Measurements from ENCODE around the gene CFAP65. TPM values are rescaled to one million over a fixed set of nuclear protein-coding genes. Genes with fewer than 3 reads are reported as not detected.

Gene CFAP65
- total RNA-seq, 4 donors from 2014 or later: not detected

GRCh38 chr2:219045937-219046550 lies 4.7 kb upstream of the CFAP65 start:
- no peak for DNase-seq (ENCODE audit: extremely low spot score)
- 3% methylated on average over 6 of the region's 6 CpGs for WGBS
- Histone ChIP-seq H3K27ac (replicated peaks in 1 of 4) (no peak overlapping the region), H3K4me1 (peaks cover 0 to 5% (median 4%) of the 10 kb centered on the region in 4 donors), H3K9me3 (no peaks in the 10 kb centered on the region), H3K27me3 (peaks cover 0 to 96% (median 7%) of the 10 kb centered on the region in 4 donors), H3K36me3 (no peaks in the 10 kb centered on the region), H3K4me3 (no peak overlapping the region)
- no peak for TF ChIP-seq EP300 (IDR thresholded peaks at IDR 0.05)
- TF ChIP-seq, protein P1, sequence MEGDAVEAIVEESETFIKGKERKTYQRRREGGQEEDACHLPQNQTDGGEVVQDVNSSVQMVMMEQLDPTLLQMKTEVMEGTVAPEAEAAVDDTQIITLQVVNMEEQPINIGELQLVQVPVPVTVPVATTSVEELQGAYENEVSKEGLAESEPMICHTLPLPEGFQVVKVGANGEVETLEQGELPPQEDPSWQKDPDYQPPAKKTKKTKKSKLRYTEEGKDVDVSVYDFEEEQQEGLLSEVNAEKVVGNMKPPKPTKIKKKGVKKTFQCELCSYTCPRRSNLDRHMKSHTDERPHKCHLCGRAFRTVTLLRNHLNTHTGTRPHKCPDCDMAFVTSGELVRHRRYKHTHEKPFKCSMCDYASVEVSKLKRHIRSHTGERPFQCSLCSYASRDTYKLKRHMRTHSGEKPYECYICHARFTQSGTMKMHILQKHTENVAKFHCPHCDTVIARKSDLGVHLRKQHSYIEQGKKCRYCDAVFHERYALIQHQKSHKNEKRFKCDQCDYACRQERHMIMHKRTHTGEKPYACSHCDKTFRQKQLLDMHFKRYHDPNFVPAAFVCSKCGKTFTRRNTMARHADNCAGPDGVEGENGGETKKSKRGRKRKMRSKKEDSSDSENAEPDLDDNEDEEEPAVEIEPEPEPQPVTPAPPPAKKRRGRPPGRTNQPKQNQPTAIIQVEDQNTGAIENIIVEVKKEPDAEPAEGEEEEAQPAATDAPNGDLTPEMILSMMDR (IDR thresholded peaks at IDR 0.05): no peak
- TF ChIP-seq POLR2A (IDR thresholded peaks at IDR 0.05; ENCODE audit: low read depth): no peak
- no peak for TF ChIP-seq POLR2AphosphoS5 (IDR thresholded peaks at IDR 0.05)
- intact Hi-C loops (cut with DNase I): no loop called here

GRCh38 chr2:219042750-219043149 lies 1.4 kb upstream of the CFAP65 start:
- TF ChIP-seq EP300 (IDR thresholded peaks at IDR 0.05) (no peak), POLR2AphosphoS5 (IDR thresholded peaks at IDR 0.05) (no peak), POLR2A (IDR thresholded peaks at IDR 0.05; ENCODE audit: low read depth) (no peak)
- TF ChIP-seq, protein P1 (IDR thresholded peaks at IDR 0.05): no peak
- DNase-seq (ENCODE audit: extremely low spot score): no peak
- intact Hi-C loops (cut with DNase I): no loop called here
- Histone ChIP-seq H3K36me3 (no peaks in the 10 kb centered on the region), H3K4me3 (no peak overlapping the region), H3K4me1 (peaks cover 0 to 5% (median 5%) of the 10 kb centered on the region in 4 donors), H3K27ac (replicated peaks in 1 of 4) (no peak overlapping the region), H3K27me3 (peaks cover 0 to 96% (median 7%) of the 10 kb centered on the region in 4 donors), H3K9me3 (no peaks in the 10 kb centered on the region)
- 92% methylated on average over 2 of the region's 2 CpGs for WGBS

GRCh38 chr2:219042157-219042556 lies 841 bp upstream of the CFAP65 start:
- no peak for DNase-seq (ENCODE audit: extremely low spot score)
- Histone ChIP-seq H3K36me3 (no peaks in the 10 kb centered on the region), H3K4me3 (no peak overlapping the region), H3K27me3 (peaks cover 0 to 98% (median 7%) of the 10 kb centered on the region in 4 donors), H3K9me3 (no peaks in the 10 kb centered on the region), H3K27ac (replicated peaks in 1 of 4) (no peak overlapping the region), H3K4me1 (peaks cover 0 to 5% (median 5%) of the 10 kb centered on the region in 4 donors)
- intact Hi-C loops (cut with DNase I): no loop called here
- TF ChIP-seq EP300 (IDR thresholded peaks at IDR 0.05): no peak
- TF ChIP-seq POLR2AphosphoS5 (IDR thresholded peaks at IDR 0.05): no peak
- TF ChIP-seq, protein P1 (IDR thresholded peaks at IDR 0.05): no peak
- no peak for TF ChIP-seq POLR2A (IDR thresholded peaks at IDR 0.05; ENCODE audit: low read depth)
- 66% methylated on average over 4 of the region's 4 CpGs for WGBS

DNA sequence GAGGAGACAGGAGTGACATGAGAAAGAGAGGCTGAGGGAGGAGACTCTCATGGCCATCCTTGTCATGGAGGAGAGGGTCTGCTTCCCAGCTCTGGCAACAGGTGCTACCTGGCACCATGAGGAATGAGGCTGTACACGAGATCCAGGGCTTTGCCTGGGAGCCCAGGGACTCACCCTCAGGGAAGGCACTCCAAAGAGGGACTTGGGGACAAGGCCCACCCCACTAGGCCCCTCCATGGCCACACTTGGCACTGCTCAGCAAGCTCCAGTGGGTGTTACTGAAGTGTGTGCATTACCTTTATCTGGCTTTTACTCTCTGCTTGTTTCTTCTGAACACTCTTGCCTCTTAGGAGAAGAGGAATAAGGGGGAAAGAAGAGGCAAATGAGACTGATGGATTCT lies 2.7 kb downstream of the CFAP65 start:
- H3K27ac ChIP-seq (replicated peaks in 1 of 4): no peak overlapping the region
- no peaks in the 10 kb centered on the region for H3K9me3 ChIP-seq
- DNase-seq (ENCODE audit: extremely low spot score): no peak
- H3K4me3 ChIP-seq: no peak overlapping the region
- peaks cover 0 to 5% (median 5%) of the 10 kb centered on the region in 4 donors for H3K4me1 ChIP-seq
- TF ChIP-seq POLR2AphosphoS5 (IDR thresholded peaks at IDR 0.05) (no peak), POLR2A (IDR thresholded peaks at IDR 0.05; ENCODE audit: low read depth) (no peak), EP300 (IDR thresholded peaks at IDR 0.05) (no peak)
- TF ChIP-seq, protein P1 (IDR thresholded peaks at IDR 0.05): no peak
- WGBS: 8% methylated on average over 1 of the region's 1 CpG
- no peaks in the 10 kb centered on the region for H3K36me3 ChIP-seq
- H3K27me3 ChIP-seq: peaks cover 0 to 79% (median 7%) of the 10 kb centered on the region in 4 donors
- intact Hi-C loops (cut with DNase I): no loop called here
